Dendritic cell treated with granulocyte-macrophage colony-stimulating factor and Interleukin-4, amounts not matched to agents 40 ng/mL and 50 ng/mL, for 4 days (primary cell): ENCODE measurements around the gene DDI2.

Experiments used
- H3K27ac Mint-ChIP-seq: one replicate; pipeline ENCODE4 v1.8.0; 2022; ENCODE audit warnings: mild to moderate bottlenecking, mixed read lengths
- H3K27me3 Mint-ChIP-seq: one replicate; pipeline ENCODE4 v1.8.0; 2022; ENCODE audit warnings: mild to moderate bottlenecking, mixed read lengths
- H3K36me3 Mint-ChIP-seq: one replicate; pipeline ENCODE4 v1.8.0; 2022; ENCODE audit warnings: low read depth, mixed read lengths
- H3K4me1 Mint-ChIP-seq: one replicate; pipeline ENCODE4 v1.8.0; 2022; ENCODE audit warnings: low read depth, mixed read lengths
- H3K4me3 Mint-ChIP-seq: one replicate; pipeline ENCODE4 v1.8.0; 2022; ENCODE audit warnings: mild to moderate bottlenecking, moderate library complexity, mixed read lengths
- H3K9me3 Mint-ChIP-seq: one replicate; pipeline ENCODE4 v1.8.0; 2022; ENCODE audit warnings: mixed read lengths
- intact Hi-C: fragments of 100-400 bp; cut with micrococcal nuclease; formaldehyde crosslinking; loops from one replicate; pipeline ENCODE4 v1.15.0; 2022

DDI2 gene

GRCh38 chr1:15618655-15619525, 1.6 kb downstream of the DDI2 start:
- H3K36me3 Mint-ChIP-seq, result peaks cover 19% of the 10 kb centered on the region
- H3K9me3 Mint-ChIP-seq, result no peaks in the 10 kb centered on the region
- H3K4me1 Mint-ChIP-seq, result peaks cover 59% of the 10 kb centered on the region
- H3K27me3 Mint-ChIP-seq, result no peaks in the 10 kb centered on the region
- H3K4me3 Mint-ChIP-seq, result peak overlapping the region; percentile 73
- intact Hi-C loops, result loop anchor here (1.0 to 5.0 kb wide), 3 partner anchors 16 to 92 kb away; partner anchors contain the start of genes DNAJC16 and PLEKHM2
- H3K27ac Mint-ChIP-seq, result peak overlapping the region; percentile 95

GRCh38 chr1:15620155-15620545, 2.9 kb downstream of the DDI2 start:
- intact Hi-C loops, result no loop called here
- peaks cover 68% of the 10 kb centered on the region for H3K4me1 Mint-ChIP-seq
- peaks cover 19% of the 10 kb centered on the region for H3K36me3 Mint-ChIP-seq
- peak overlapping the region; percentile 22 for H3K27ac Mint-ChIP-seq
- no peaks in the 10 kb centered on the region for H3K9me3 Mint-ChIP-seq
- no peaks in the 10 kb centered on the region for H3K27me3 Mint-ChIP-seq
- H3K4me3 Mint-ChIP-seq, result peak overlapping the region; percentile 4

- Mint-ChIP-seq H3K27ac (no peak overlapping the region), H3K4me3 (no peak overlapping the region), H3K36me3 (peaks cover 19% of the 10 kb centered on the region), H3K27me3 (no peaks in the 10 kb centered on the region), H3K9me3 (no peaks in the 10 kb centered on the region), H3K4me1 (peaks cover 75% of the 10 kb centered on the region)
- intact Hi-C loops, result no loop called here
These were observed 3.8 kb downstream of the DDI2 start for GRCh38 chr1:15620902-15621682.

- intact Hi-C loops, result no loop called here
- Mint-ChIP-seq H3K4me3 (no peak overlapping the region), H3K9me3 (no peaks in the 10 kb centered on the region), H3K36me3 (peaks cover 20% of the 10 kb centered on the region), H3K4me1 (peaks cover 74% of the 10 kb centered on the region), H3K27ac (peak overlapping the region; percentile 5), H3K27me3 (no peaks in the 10 kb centered on the region)
These were observed 4.7 kb downstream of the DDI2 start for GRCh38 chr1:15621975-15622374.

- Mint-ChIP-seq H3K27me3 (no peaks in the 10 kb centered on the region), H3K27ac (peak overlapping the region; percentile 5), H3K9me3 (no peaks in the 10 kb centered on the region), H3K4me3 (no peak overlapping the region), H3K4me1 (peaks cover 79% of the 10 kb centered on the region), H3K36me3 (peaks cover 25% of the 10 kb centered on the region)
- intact Hi-C loops, result no loop called here
These were observed 5.6 kb downstream of the DDI2 start for GRCh38 chr1:15622712-15623373.

GRCh38 chr1:15623435-15623834, 6.2 kb downstream of the DDI2 start:
- H3K27ac Mint-ChIP-seq, result peak overlapping the region; percentile 5
- no peaks in the 10 kb centered on the region for H3K9me3 Mint-ChIP-seq
- peaks cover 76% of the 10 kb centered on the region for H3K4me1 Mint-ChIP-seq
- H3K4me3 Mint-ChIP-seq, result no peak overlapping the region
- intact Hi-C loops, result no loop called here
- H3K36me3 Mint-ChIP-seq, result peaks cover 29% of the 10 kb centered on the region
- no peaks in the 10 kb centered on the region for H3K27me3 Mint-ChIP-seq

- Mint-ChIP-seq H3K4me3 (no peak overlapping the region), H3K36me3 (peaks cover 29% of the 10 kb centered on the region), H3K27ac (no peak overlapping the region), H3K9me3 (no peaks in the 10 kb centered on the region), H3K27me3 (no peaks in the 10 kb centered on the region), H3K4me1 (peaks cover 72% of the 10 kb centered on the region)
- intact Hi-C loops, result no loop called here
These were observed 7.0 kb downstream of the DDI2 start for GRCh38 chr1:15624133-15624714.

- Mint-ChIP-seq H3K36me3 (peaks cover 36% of the 10 kb centered on the region), H3K4me1 (peaks cover 65% of the 10 kb centered on the region), H3K27me3 (no peaks in the 10 kb centered on the region), H3K4me3 (no peak overlapping the region), H3K9me3 (no peaks in the 10 kb centered on the region), H3K27ac (peak overlapping the region; percentile 75)
- intact Hi-C loops, result no loop called here
These were observed 8.0 kb downstream of the DDI2 start for GRCh38 chr1:15625056-15625917.

- peak overlapping the region; percentile 2 for H3K4me3 Mint-ChIP-seq
- peaks cover 48% of the 10 kb centered on the region for H3K36me3 Mint-ChIP-seq
- intact Hi-C loops, result no loop called here
These were observed 9.2 kb downstream of the DDI2 start for GRCh38 chr1:15626269-15626950.

GRCh38 chr1:15627343-15627988, 10.2 kb downstream of the DDI2 start:
- H3K27me3 Mint-ChIP-seq, result no peaks in the 10 kb centered on the region
- H3K36me3 Mint-ChIP-seq, result peaks cover 52% of the 10 kb centered on the region
- H3K9me3 Mint-ChIP-seq, result no peaks in the 10 kb centered on the region
- H3K4me1 Mint-ChIP-seq, result peaks cover 44% of the 10 kb centered on the region
- H3K27ac Mint-ChIP-seq, result no peak overlapping the region
- no peak overlapping the region for H3K4me3 Mint-ChIP-seq
- intact Hi-C loops, result no loop called here

More at GRCh38 chr1:15626269-15626950, 9.2 kb downstream of the DDI2 start:
- no peaks in the 10 kb centered on the region for H3K27me3 Mint-ChIP-seq
- peak overlapping the region; percentile 75 for H3K27ac Mint-ChIP-seq
- H3K4me1 Mint-ChIP-seq, result peaks cover 54% of the 10 kb centered on the region
- H3K9me3 Mint-ChIP-seq, result no peaks in the 10 kb centered on the region

GRCh38 chr1:15628003-15628402, 10.7 kb downstream of the DDI2 start:
- H3K27ac Mint-ChIP-seq, result no peak overlapping the region
- intact Hi-C loops, result no loop called here
- no peaks in the 10 kb centered on the region for H3K27me3 Mint-ChIP-seq
- no peak overlapping the region for H3K4me3 Mint-ChIP-seq
- peaks cover 52% of the 10 kb centered on the region for H3K36me3 Mint-ChIP-seq
- H3K4me1 Mint-ChIP-seq, result peaks cover 38% of the 10 kb centered on the region
- no peaks in the 10 kb centered on the region for H3K9me3 Mint-ChIP-seq

- Mint-ChIP-seq H3K4me1 (peaks cover under 1% of the 10 kb centered on the region), H3K36me3 (peaks cover 91% of the 10 kb centered on the region), H3K27ac (no peak overlapping the region), H3K9me3 (no peaks in the 10 kb centered on the region), H3K4me3 (no peak overlapping the region), H3K27me3 (no peaks in the 10 kb centered on the region)
- intact Hi-C loops, result no loop called here
These were observed 16.6 kb downstream of the DDI2 start for GRCh38 chr1:15633756-15634420.
